Activated CD4-positive, alpha-beta T cell treated with anti-CD3 and anti-CD28 coated beads, Interleukin-2, amount 50 U/mL, for 24 hours (primary cell): ENCODE measurements around the gene BIRC5.

Experiments
- DNase-seq, 2 donors: peaks; one replicate each; pipeline ENCODE4 v3.0.0-alpha.2; 2020; ENCODE audit warnings: low read depth in 1 of 2, low spot score in 1 of 2

Gene BIRC5

GRCh38 chr17:78271419-78272170 lies 57.5 kb downstream of the BIRC5 start:
- no peak for DNase-seq

- DNase-seq, result peak in 1 of 2 donors; percentile 54
Observed at GRCh38 chr17:78272181-78272913, 58.3 kb downstream of the BIRC5 start.

- DNase-seq, result no peak
Observed at GRCh38 chr17:78272914-78273258, 58.8 kb downstream of the BIRC5 start.

GRCh38 chr17:78273813-78274212 lies 59.8 kb downstream of the BIRC5 start:
- DNase-seq, result no peak
